PFSK-1 (cell line): ENCODE results near the gene OPN4.

Source experiments
- FOXP2 ChIP-seq: optimal IDR thresholded peaks from 2 replicates; pipeline ENCODE3; 2011; ENCODE audit warnings: borderline replicate concordance, control low read depth, inconsistent platforms; ENCODE audit not compliant: insufficient read depth; ENCODE audit errors: extremely low read length, extremely low read depth
- POLR2AphosphoS5 ChIP-seq: IDR thresholded peaks from 2 replicates; pipeline ENCODE4 v1.6.1; 2012; ENCODE audit warnings: low read depth, mild to moderate bottlenecking, control low read depth, low read length, moderate library complexity
- REST ChIP-seq, 2 experiments: IDR thresholded peaks; 2 replicates each; pipeline versions ENCODE4 v1.6.1 to v1.8.0; 2011 to 2012; ENCODE audit warnings: low read depth in 2 of 2, low read length in 2 of 2, control low read depth in 1 of 2, inconsistent platforms in 1 of 2, mild to moderate bottlenecking in 1 of 2, moderate library complexity in 1 of 2; ENCODE audit not compliant: insufficient read depth in 1 of 2
- SIN3A ChIP-seq: IDR thresholded peaks from 2 replicates; pipeline ENCODE4 v1.6.1; 2012; ENCODE audit warnings: mild to moderate bottlenecking, low read length, moderate library complexity, borderline replicate concordance; ENCODE audit not compliant: insufficient read depth
- TAF1 ChIP-seq: IDR thresholded peaks from 2 replicates; pipeline ENCODE4 v1.6.1; 2012; ENCODE audit warnings: low read length, control low read depth, borderline replicate concordance; ENCODE audit not compliant: insufficient read depth

The OPN4 gene

GRCh38 chr10:86665218-86665607, 10.9 kb downstream of the OPN4 start:
- no peak for TF ChIP-seq SIN3A
- no peak for TF ChIP-seq FOXP2
- TF ChIP-seq TAF1, result no peak

- TF ChIP-seq FOXP2 (no peak), REST (IDR thresholded peaks at IDR 0.05; ENCODE audit: insufficient read depth in 1 of 2, low read depth in 2 of 2, low read length in 2 of 2) (no peak), POLR2AphosphoS5 (no peak), SIN3A (no peak), TAF1 (no peak)
Observed at GRCh38 chr10:86665868-86666267, 11.5 kb downstream of the OPN4 start.

- no peak for TF ChIP-seq REST (IDR thresholded peaks at IDR 0.05; ENCODE audit: insufficient read depth in 1 of 2, low read depth in 2 of 2, low read length in 2 of 2)
- no peak for TF ChIP-seq FOXP2
- no peak for TF ChIP-seq POLR2AphosphoS5
- TF ChIP-seq SIN3A, result no peak
- no peak for TF ChIP-seq TAF1
Observed at GRCh38 chr10:86666538-86666937, 12.2 kb downstream of the OPN4 start.

- TF ChIP-seq SIN3A (no peak), REST (IDR thresholded peaks at IDR 0.05; ENCODE audit: insufficient read depth in 1 of 2, low read depth in 2 of 2, low read length in 2 of 2) (no peak), FOXP2 (no peak), POLR2AphosphoS5 (no peak), TAF1 (no peak)
Observed at GRCh38 chr10:86667421-86668181, 13.3 kb downstream of the OPN4 start.

GRCh38 chr10:86668297-86669165, 14.2 kb downstream of the OPN4 start, which contains the start of gene LDB3:
Gene LDB3 (plus strand): TSS chr10:86668511. CDS start chr10:86668692, 181 bp downstream.
- no peak for TF ChIP-seq SIN3A
- TF ChIP-seq REST (IDR thresholded peaks at IDR 0.05; ENCODE audit: insufficient read depth in 1 of 2, low read depth in 2 of 2, low read length in 2 of 2), result no peak
- TF ChIP-seq TAF1, result no peak
- no peak for TF ChIP-seq FOXP2
- no peak for TF ChIP-seq POLR2AphosphoS5
